Inferior parietal cortex (tissue), 1 donor: Measurements from ENCODE around the gene CARHSP1.
"Not testable (repeated sequence)": the region's sequence is repeated elsewhere in the genome, so short reads cannot be mapped to it uniquely, and the experiment has no call there.

Experiments
- DNase-seq: peaks from one replicate; pipeline ENCODE4 v3.0.0-alpha.2; 2016; ENCODE audit errors: extremely low spot score

Gene CARHSP1

GRCh38 chr16:8854298-8854948 lies 14.4 kb downstream of the CARHSP1 start:
- DNase-seq = no peak

- no peak for DNase-seq
Observed at GRCh38 chr16:8853611-8854010, 15.2 kb downstream of the CARHSP1 start.

- no peak for DNase-seq
Observed at GRCh38 chr16:8853150-8853549, 15.7 kb downstream of the CARHSP1 start.

GRCh38 chr16:8852534-8852933 lies 16.3 kb downstream of the CARHSP1 start:
- DNase-seq = no peak

GRCh38 chr16:8851761-8852403 lies 16.9 kb downstream of the CARHSP1 start:
- no peak for DNase-seq

GRCh38 chr16:8850279-8850885 lies 18.4 kb downstream of the CARHSP1 start:
- DNase-seq = no peak

GRCh38 chr16:8849411-8850011 lies 19.3 kb downstream of the CARHSP1 start:
- no peak for DNase-seq

- DNase-seq = no peak
Observed at GRCh38 chr16:8848939-8849391, 19.8 kb downstream of the CARHSP1 start.

- no peak for DNase-seq
Observed at GRCh38 chr16:8848231-8848938, 20.4 kb downstream of the CARHSP1 start.

GRCh38 chr16:8847623-8848022 lies 21.2 kb downstream of the CARHSP1 start:
- no peak for DNase-seq

- no peak for DNase-seq
Observed at GRCh38 chr16:8847145-8847544, 21.7 kb downstream of the CARHSP1 start.

- no peak for DNase-seq
Observed at GRCh38 chr16:8846401-8846932, 22.3 kb downstream of the CARHSP1 start.

- DNase-seq = no peak
Observed at GRCh38 chr16:8845699-8846298, 23.0 kb downstream of the CARHSP1 start.

GRCh38 chr16:8843296-8843695 lies 25.5 kb downstream of the CARHSP1 start:
- DNase-seq = not testable (repeated sequence)

GRCh38 chr16:8842016-8842415 lies 26.8 kb downstream of the CARHSP1 start:
- DNase-seq = not testable (repeated sequence)

GRCh38 chr16:8837594-8837993 lies 31.2 kb downstream of the CARHSP1 start:
- DNase-seq = not testable (repeated sequence)

GRCh38 chr16:8836797-8837196 lies 32.0 kb downstream of the CARHSP1 start:
- not testable (repeated sequence) for DNase-seq

GRCh38 chr16:8832717-8833105 lies 36.1 kb downstream of the CARHSP1 start:
- DNase-seq = no peak

GRCh38 chr16:8831871-8832716 lies 36.7 kb downstream of the CARHSP1 start:
- DNase-seq = no peak

GRCh38 chr16:8831450-8831849 lies 37.4 kb downstream of the CARHSP1 start:
- DNase-seq = no peak
